Muscle of leg (tissue), 11 donors: ENCODE data around the gene LAT. TPM values are rescaled to one million over a fixed set of nuclear protein-coding genes. Genes with fewer than 3 reads are reported as not detected.

ENCODE experiments used
- DNase-seq: peaks from one replicate; pipeline ENCODE4 v3.0.0; 2013
- H3K27ac ChIP-seq: one replicate; pipeline ENCODE4 v1.5.1; 2013; ENCODE audit warnings: mild to moderate bottlenecking, low read length, control low read depth
- H3K27me3 ChIP-seq: one replicate; pipeline ENCODE4 v1.6.1; 2013; ENCODE audit warnings: low read length; ENCODE audit not compliant: control insufficient read depth, insufficient read depth
- H3K36me3 ChIP-seq: one replicate; pipeline ENCODE4 v1.6.1; 2013; ENCODE audit warnings: low read length; ENCODE audit not compliant: control insufficient read depth, insufficient read depth
- H3K4me1 ChIP-seq: one replicate; pipeline ENCODE4 v1.6.1; 2013; ENCODE audit warnings: low read length; ENCODE audit not compliant: control insufficient read depth, insufficient read depth
- H3K4me3 ChIP-seq: one replicate; pipeline ENCODE4 v1.5.1; 2013; ENCODE audit warnings: low read length, control low read depth
- H3K9me3 ChIP-seq: replicated peaks from 2 replicates; pipeline ENCODE4 v1.6.1; 2013; ENCODE audit warnings: low read depth, low read length; ENCODE audit not compliant: control insufficient read depth
- WGBS: methylation state at CpG from one replicate; pipeline ENCODE4 v1.1.5; 2013; ENCODE audit warnings: missing lambda C conversion rate; ENCODE audit not compliant: insufficient coverage; 5-methylcytosine and 5-hydroxymethylcytosine counted together
- polyA plus RNA-seq, 8 donors: library from polyadenylated mRNA; unstranded; fragments of 120-200 nt; gene quantifications; one replicate each; pipeline versions ENCODE4 v1.2.1 to v1.2.3, GENCODE V29; 2013; ENCODE audit warnings: inconsistent platforms in 1 of 8, low replicate concordance in 1 of 8; ENCODE audit not compliant: insufficient read length in 8 of 8, insufficient read depth in 1 of 8
- total RNA-seq: library from RNA; stranded (reverse); fragments of 120-200 nt; gene quantifications from one replicate; pipeline ENCODE4 v1.2.4, GENCODE V29; 2013

LAT gene
- total and polyA plus RNA-seq, 9 donors, result 1.4 to 3.9 (median 3.2) TPM

GRCh38 chr16:28986046-28986445 is 1.2 kb downstream of the LAT start:
- H3K4me3 ChIP-seq, result peak overlapping the region; percentile 13
- WGBS, result 85% methylated on average over 4 of the region's 9 CpGs
- no peaks in the 10 kb centered on the region for H3K4me1 ChIP-seq
- no peaks in the 10 kb centered on the region for H3K27me3 ChIP-seq
- peaks cover 10% of the 10 kb centered on the region for H3K9me3 ChIP-seq
- peaks cover 44% of the 10 kb centered on the region for H3K36me3 ChIP-seq
- no peak for DNase-seq
- no peak overlapping the region for H3K27ac ChIP-seq

DNA sequence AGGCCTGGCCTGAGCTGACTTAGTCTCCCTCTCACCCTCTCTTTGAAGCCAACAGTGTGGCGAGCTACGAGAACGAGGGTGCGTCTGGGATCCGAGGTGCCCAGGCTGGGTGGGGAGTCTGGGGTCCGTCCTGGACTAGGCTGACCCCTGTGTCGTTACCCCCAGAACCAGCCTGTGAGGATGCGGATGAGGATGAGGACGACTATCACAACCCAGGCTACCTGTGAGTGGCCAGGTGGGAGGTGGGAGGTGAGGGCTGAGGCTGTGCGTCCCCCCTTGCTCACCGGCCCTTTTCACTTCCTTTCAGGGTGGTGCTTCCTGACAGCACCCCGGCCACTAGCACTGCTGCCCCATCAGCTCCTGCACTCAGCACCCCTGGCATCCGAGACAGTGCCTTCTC is 1.6 kb downstream of the LAT start:
- Histone ChIP-seq H3K27me3 (no peaks in the 10 kb centered on the region), H3K4me3 (no peak overlapping the region), H3K4me1 (no peaks in the 10 kb centered on the region), H3K36me3 (peaks cover 40% of the 10 kb centered on the region), H3K27ac (no peak overlapping the region), H3K9me3 (peaks cover 10% of the 10 kb centered on the region)
- WGBS, result 93% methylated on average over 8 of the region's 13 CpGs
- DNase-seq, result no peak

DNA sequence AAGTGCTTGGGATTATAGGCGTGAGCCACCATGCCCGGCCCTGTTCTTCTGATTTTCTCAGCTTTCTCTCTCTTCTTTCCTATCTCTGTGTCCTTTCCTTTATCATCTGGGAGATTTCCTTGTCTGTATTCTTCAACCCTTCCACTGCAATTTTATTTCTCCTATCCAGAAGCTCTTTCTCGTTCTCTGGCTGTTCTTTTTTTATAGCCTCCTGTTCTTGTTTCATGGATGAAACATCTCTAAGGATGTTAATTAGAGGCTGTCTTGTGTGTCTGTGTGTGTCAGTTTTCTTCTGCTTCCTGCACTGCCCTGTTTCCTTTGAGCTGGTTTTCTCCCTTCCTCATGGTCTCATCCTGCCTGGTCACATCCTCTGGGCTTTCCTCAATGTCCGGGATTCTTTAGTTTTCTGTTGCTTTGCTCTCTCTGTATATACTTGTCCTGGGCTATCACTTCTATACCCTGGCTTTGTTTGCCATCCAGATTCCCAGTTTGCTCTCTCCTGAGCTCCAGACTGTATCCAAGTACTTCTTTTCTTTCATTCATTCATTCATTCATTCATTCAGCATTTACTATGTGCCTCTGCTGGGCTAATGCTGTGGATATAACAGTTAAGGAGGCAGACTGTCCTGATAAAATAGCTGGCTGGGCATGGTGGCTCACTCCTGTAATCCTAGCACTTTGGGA is 2.5 kb downstream of the LAT start:
- Histone ChIP-seq H3K4me3 (no peak overlapping the region), H3K27me3 (no peaks in the 10 kb centered on the region), H3K36me3 (peaks cover 33% of the 10 kb centered on the region), H3K4me1 (no peaks in the 10 kb centered on the region), H3K9me3 (peaks cover 10% of the 10 kb centered on the region), H3K27ac (no peak overlapping the region)
- no peak for DNase-seq
- WGBS, result 96% methylated on average over 3 of the region's 4 CpGs

DNA sequence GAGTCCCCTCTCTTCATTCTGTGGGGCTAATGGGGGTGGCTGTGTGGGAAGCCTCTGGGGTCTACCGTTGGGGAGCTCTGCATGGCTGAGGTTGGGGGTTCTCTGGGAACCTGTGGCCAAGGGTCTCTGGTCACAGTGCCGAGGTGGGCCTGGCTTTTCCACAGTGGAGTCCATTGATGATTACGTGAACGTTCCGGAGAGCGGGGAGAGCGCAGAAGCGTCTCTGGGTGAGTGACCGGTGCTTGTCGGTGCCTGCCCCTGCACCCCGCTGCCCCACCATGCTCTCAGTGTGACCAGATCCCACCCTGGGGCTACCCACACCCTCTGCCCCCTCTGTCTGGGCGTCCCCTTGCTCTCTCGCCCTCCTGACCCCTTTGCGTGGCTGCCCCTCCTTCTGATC is 4.5 kb downstream of the LAT start:
- Histone ChIP-seq H3K36me3 (peaks cover 22% of the 10 kb centered on the region), H3K4me1 (no peaks in the 10 kb centered on the region), H3K27me3 (no peaks in the 10 kb centered on the region), H3K9me3 (peaks cover 10% of the 10 kb centered on the region), H3K27ac (no peak overlapping the region), H3K4me3 (no peak overlapping the region)
- 96% methylated on average over 14 of the region's 14 CpGs for WGBS
- DNase-seq, result no peak

GRCh38 chr16:28990375-28991040 is 5.7 kb downstream of the LAT start:
- WGBS, result 90% methylated on average over 7 of the region's 11 CpGs

DNA sequence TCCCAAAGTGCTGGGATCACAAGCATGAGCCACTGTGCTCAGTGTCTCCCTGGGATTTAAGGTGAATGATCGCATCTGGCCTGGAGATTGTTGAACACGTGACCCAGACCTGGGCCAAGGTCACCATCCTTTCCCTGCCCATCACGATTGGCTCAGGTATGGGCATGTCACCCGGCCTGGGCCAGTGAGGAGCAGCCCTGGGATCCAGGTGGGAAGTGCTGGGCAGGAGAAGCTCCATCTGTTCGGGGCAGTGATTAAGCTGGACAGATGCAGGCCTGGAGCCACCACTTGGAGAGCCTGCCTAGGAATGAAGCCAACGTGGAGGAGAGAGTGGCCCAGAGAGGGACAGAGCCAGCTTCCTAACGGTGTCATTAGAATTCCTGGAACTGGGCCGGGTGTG is 6.8 kb downstream of the LAT start:
- WGBS, result 64% methylated on average over 6 of the region's 8 CpGs
- no peak overlapping the region for H3K27ac ChIP-seq
- DNase-seq, result no peak
- no peak overlapping the region for H3K4me3 ChIP-seq
- H3K4me1 ChIP-seq, result no peaks in the 10 kb centered on the region
- H3K27me3 ChIP-seq, result no peaks in the 10 kb centered on the region
- H3K36me3 ChIP-seq, result peaks cover 15% of the 10 kb centered on the region
- peaks cover 8% of the 10 kb centered on the region for H3K9me3 ChIP-seq

More at GRCh38 chr16:28990375-28991040, 5.7 kb downstream of the LAT start:
- DNase-seq, result no peak
- H3K36me3 ChIP-seq, result peaks cover 22% of the 10 kb centered on the region
- no peaks in the 10 kb centered on the region for H3K4me1 ChIP-seq
- H3K27me3 ChIP-seq, result no peaks in the 10 kb centered on the region
- no peak overlapping the region for H3K27ac ChIP-seq
- peaks cover 10% of the 10 kb centered on the region for H3K9me3 ChIP-seq
- H3K4me3 ChIP-seq, result no peak overlapping the region

GRCh38 chr16:28992496-28992895 is 7.6 kb downstream of the LAT start:
- WGBS, result 83% methylated on average over 3 of the region's 10 CpGs
- Histone ChIP-seq H3K4me1 (no peaks in the 10 kb centered on the region), H3K36me3 (peaks cover 7% of the 10 kb centered on the region), H3K9me3 (no peaks in the 10 kb centered on the region), H3K27me3 (no peaks in the 10 kb centered on the region), H3K4me3 (no peak overlapping the region), H3K27ac (no peak overlapping the region)
- no peak for DNase-seq

DNA sequence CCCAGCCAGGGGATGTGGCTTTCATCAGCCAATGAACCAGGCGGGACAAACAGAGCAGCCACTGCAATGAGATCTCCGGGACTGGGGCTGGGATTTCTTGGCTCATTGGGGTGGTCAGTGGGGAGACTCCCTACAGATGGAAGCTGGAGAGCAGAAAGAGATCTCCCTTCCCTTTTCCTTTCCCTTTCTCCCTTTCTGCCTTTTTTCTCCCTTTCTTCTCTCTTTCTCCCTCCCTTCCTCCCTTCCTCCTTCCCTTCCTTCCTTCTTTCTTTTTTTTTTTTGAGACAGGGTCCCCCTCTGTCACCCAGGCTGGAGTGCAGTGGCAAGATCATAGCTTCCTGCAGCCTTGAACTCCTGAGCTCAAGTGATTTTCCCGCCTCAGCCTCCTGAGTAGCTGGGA is 14.0 kb downstream of the LAT start:
- Histone ChIP-seq H3K4me1 (no peaks in the 10 kb centered on the region), H3K9me3 (no peaks in the 10 kb centered on the region), H3K4me3 (no peak overlapping the region), H3K27me3 (peaks cover 3% of the 10 kb centered on the region), H3K36me3 (no peaks in the 10 kb centered on the region), H3K27ac (no peak overlapping the region)
- no CpG with 5 or more reads among the region's 3 CpGs for WGBS
- DNase-seq, result no peak

DNA sequence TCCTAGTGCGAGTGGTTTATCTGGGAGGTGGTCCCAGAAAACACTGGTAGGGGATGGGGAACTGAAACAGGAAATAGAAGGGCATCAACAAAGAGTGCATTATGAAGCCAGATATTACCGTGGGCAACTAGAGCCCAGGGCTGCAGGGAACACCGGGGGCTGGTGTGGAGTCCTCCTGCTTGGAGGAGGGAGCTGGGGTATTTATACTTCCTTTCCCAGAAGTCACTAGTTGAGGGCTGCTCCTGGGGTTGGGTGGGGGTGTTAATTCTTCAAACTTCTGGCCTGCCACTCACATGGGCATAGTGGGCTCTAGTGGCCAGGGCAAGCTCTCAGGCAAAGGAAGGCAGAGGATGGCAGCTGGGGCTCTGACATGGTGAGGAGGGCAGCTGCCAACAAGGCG is 14.7 kb downstream of the LAT start:
- 69% methylated on average over 4 of the region's 4 CpGs for WGBS
- no peak for DNase-seq
- no peaks in the 10 kb centered on the region for H3K36me3 ChIP-seq
- H3K9me3 ChIP-seq, result no peaks in the 10 kb centered on the region
- no peak overlapping the region for H3K4me3 ChIP-seq
- H3K27ac ChIP-seq, result no peak overlapping the region
- peaks cover 3% of the 10 kb centered on the region for H3K27me3 ChIP-seq
- no peaks in the 10 kb centered on the region for H3K4me1 ChIP-seq

DNA sequence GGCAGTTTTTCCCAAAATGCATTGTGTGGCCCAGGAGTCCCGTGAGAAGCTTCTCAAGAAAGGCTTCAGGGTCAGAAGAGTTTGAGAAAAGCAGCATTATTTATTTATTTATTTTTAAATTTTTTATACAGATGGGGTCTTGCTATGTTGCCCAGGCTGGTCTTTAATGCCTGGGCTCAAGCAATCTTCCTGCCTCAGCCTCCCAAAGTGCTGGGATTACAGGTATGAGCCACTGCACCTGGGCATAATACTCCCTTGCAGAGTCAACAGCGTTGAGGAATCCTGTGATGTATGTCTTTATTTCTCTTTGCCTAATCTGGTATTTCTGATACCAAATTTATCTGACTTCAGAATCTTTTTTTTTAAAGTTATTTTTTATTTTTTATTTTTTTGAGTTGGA is 15.2 kb downstream of the LAT start:
- no peak for DNase-seq
- no peaks in the 10 kb centered on the region for H3K36me3 ChIP-seq
- H3K9me3 ChIP-seq, result no peaks in the 10 kb centered on the region
- H3K27ac ChIP-seq, result no peak overlapping the region
- H3K4me3 ChIP-seq, result no peak overlapping the region
- H3K27me3 ChIP-seq, result peaks cover 3% of the 10 kb centered on the region
- no peaks in the 10 kb centered on the region for H3K4me1 ChIP-seq
- no CpG with 5 or more reads among the region's 2 CpGs for WGBS
